Right lobe of liver (tissue), 4 donors: ENCODE results near the gene AGAP2.

ENCODE experiments used
- CTCF ChIP-seq, 4 donors: fragments of 200-600 bp in 3 of 4; fragments of 450-650 bp in 1 of 4; IDR thresholded peaks; one replicate each; pipeline versions ENCODE4 v1.5.1 to v1.8.0; 2016 to 2022; ENCODE audit warnings: antibody characterized with exemption in 4 of 4, mild to moderate bottlenecking in 2 of 4
- POLR2A ChIP-seq: fragments of 450-650 bp; IDR thresholded peaks from one replicate; pipeline ENCODE4 v1.6.1; 2017; ENCODE audit warnings: antibody characterized with exemption, mild to moderate bottlenecking
- donor health status: DM: no; HTN: no; CAD: no.
- donor health status: DM: no; HTN: no; CAD: no.
- donor health status: DM: no; HTN: yes; CAD: no.

GRCh38 chr12:57719777-57720605 lies 18.6 kb downstream of the AGAP2 start:
- TF ChIP-seq POLR2A (no peak), CTCF (IDR thresholded peaks at IDR 0.05) (no peak)
